Coronary artery (tissue), 2 donors: ENCODE measurements around the gene WDR76.
"Not testable (repeated sequence)": the region's sequence is repeated elsewhere in the genome, so short reads cannot be mapped to it uniquely, and the experiment has no call there.

Experiments
- DNase-seq: peaks from one replicate; pipeline ENCODE4 v3.0.0-alpha.2; 2017; ENCODE audit warnings: low spot score
- H3K27ac ChIP-seq, 2 donors: fragments of 200-600 bp; sonication (generic); one replicate each; pipeline ENCODE4 v1.5.1; 2016 to 2019
- H3K4me3 ChIP-seq: fragments of 200-600 bp; sonication (generic); 2 replicates; pipeline ENCODE4 v1.5.1; 2016; ENCODE audit warnings: mild to moderate bottlenecking, moderate library complexity
- TF ChIP-seq, protein P1 (sequence below): fragments of 200-600 bp; sonication (generic); IDR thresholded peaks from one replicate; pipeline ENCODE4 v1.5.1; 2019; ENCODE audit warnings: antibody characterized with exemption

Gene WDR76

DNA sequence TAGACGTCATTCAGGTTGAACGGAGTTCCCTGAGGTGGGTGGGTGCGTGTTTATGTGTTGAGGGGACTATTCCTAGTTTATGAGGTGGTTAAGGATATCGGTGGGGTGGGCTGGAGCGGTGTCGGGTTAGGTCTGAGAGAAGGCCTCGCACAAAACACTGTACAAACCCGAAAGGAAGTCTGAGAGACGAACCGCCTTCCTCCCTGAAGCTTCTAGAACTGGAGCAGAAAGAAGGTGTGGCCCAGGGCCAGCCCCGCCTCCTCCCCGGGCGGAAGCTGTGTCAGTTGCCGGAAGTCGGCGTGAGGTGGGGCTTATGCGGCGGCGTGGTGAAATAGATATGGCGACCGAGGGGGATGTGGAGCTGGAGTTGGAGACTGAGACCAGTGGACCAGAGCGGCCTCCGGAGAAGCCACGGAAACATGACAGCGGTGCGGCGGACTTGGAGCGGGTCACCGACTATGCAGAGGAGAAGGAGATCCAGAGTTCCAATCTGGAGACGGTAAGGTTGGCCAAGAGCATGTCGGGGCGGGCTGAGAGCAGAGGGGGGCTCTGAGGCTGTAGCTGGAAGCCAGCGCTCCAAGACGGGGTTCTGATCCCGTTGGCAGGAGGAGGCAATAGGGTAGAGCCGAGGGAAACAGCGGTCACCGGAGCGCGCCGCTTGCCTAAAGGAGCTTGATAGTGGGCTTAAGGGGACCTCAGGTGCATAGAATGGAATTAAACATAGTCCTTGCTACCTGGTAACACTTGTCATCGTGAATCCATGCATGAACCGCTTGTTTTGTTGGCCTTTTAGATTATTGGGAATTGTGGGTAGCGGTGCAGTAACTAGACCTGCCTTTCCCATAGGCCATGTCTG, 26.3 kb upstream of the WDR76 start, which contains the start of gene HYPK:
HYPK (plus strand) TSS at position 314 of the 856 bp plus-strand sequence; CDS start at position 338, 24 bp downstream.
- TF ChIP-seq, protein P1, sequence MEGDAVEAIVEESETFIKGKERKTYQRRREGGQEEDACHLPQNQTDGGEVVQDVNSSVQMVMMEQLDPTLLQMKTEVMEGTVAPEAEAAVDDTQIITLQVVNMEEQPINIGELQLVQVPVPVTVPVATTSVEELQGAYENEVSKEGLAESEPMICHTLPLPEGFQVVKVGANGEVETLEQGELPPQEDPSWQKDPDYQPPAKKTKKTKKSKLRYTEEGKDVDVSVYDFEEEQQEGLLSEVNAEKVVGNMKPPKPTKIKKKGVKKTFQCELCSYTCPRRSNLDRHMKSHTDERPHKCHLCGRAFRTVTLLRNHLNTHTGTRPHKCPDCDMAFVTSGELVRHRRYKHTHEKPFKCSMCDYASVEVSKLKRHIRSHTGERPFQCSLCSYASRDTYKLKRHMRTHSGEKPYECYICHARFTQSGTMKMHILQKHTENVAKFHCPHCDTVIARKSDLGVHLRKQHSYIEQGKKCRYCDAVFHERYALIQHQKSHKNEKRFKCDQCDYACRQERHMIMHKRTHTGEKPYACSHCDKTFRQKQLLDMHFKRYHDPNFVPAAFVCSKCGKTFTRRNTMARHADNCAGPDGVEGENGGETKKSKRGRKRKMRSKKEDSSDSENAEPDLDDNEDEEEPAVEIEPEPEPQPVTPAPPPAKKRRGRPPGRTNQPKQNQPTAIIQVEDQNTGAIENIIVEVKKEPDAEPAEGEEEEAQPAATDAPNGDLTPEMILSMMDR: no peak
- Histone ChIP-seq H3K27ac (peak within 1 kb of the TSS; percentile 75 to 96), H3K4me3 (peak within 1 kb of the TSS; percentile 84)
- DNase-seq: peak; percentile 95

DNA sequence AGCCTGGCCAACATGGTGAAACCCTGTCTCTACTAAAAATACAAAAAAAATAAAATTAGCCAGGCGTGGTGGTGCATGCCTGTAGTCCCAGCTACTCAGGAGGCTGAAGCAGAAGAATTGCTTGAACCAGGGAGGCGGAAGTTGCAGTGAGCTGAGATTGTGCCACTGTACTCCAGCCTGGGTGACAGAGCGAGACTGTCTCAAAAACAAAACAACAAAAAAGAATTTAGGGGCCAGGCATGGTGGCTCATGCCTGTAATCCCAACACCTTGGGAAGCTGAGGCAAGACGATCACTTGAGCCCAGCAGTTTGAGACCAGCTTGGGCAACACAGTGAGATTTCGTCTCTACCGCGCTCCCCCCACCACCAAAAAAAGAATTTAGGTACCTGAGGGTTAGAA, 24.1 kb upstream of the WDR76 start:
- not testable (repeated sequence) for H3K27ac ChIP-seq, DNase-seq

DNA sequence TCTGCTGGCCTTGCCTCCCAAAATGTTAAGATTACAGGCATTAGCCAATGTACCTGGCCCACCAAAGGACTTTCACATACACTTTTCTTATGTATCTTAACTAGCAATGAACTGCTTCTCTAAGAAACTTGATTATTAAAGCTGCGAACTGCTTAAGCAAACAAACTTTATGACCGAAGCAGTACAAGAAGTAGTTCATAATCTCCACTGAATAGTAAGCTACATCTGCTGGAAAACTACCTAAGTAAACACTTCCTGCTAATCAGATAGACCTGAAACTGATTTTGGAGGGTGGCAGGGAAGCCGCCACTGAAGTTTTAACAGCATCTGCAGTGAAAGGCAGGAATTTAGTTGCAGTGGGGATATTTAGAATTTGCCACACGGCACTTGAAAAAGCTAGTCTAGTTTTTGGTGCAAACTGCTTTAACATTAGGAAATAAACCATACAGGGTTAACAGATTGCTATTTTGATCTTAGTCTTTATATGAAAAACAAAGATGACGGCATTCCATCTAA, 18.3 kb upstream of the WDR76 start:
- no peak for DNase-seq
- no peak overlapping the region for H3K27ac ChIP-seq

More for the DNA sequence above, 24.1 kb upstream of the WDR76 start:
- H3K4me3 ChIP-seq: not testable (repeated sequence)

DNA sequence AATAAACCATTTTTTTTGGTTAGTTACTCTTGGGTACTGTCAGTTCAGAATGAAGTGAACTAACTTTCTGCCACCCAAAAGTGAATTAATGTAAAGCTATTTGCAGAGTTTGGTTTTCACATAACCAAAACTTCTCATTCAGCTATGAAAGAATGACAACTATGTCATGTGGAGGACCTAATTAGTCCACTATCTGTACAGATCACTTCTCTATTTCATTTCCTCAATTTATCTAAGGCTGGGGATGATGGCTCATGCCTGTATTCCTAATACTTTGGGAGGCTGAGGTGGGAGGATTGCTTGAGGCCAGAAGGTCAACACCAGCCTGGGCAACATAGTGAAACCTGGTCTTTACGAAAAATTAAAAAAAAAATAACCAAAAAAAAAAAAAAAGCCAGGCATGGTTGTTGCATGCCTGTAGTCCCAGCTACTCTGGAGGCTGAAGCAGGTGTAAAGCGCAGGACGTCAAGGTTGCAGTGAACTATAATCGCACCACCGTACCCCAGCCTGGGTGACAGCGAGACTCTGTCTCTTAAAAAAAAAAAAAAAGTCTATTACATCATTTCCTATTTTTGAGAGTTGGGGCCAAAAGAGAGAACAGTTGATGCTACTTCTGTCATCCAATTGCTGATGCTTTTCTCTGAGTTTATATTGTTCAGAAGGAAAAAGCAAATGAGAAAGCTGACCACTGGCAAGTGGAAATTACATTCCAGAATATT, 17.7 kb upstream of the WDR76 start:
- TF ChIP-seq, protein P1: no peak
- no peak overlapping the region for H3K27ac ChIP-seq
- no peak overlapping the region for H3K4me3 ChIP-seq
- DNase-seq: no peak

More for the DNA sequence above, 18.3 kb upstream of the WDR76 start:
- TF ChIP-seq, protein P1: no peak
- H3K4me3 ChIP-seq: no peak overlapping the region

DNA sequence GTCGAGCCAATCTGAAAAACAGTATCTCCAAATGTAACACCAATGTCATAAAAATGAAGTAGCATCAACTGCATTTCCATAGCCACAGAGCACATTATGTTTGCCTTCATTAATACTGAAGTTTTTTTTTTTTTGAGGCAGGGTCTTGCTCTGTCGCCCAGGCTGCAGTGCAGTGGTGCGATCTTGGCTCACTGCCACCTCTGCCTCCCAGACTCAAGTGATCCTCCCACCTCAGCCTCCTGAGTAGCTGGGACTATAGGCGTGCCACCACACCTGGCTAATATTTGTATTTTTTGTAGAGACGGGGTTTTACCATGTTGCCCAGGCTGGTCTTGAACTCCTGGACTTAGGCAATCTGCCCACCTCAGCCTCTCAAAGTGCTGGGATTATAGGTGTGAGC, 11.7 kb upstream of the WDR76 start:
- not testable (repeated sequence) for H3K4me3 ChIP-seq, H3K27ac ChIP-seq, DNase-seq

DNA sequence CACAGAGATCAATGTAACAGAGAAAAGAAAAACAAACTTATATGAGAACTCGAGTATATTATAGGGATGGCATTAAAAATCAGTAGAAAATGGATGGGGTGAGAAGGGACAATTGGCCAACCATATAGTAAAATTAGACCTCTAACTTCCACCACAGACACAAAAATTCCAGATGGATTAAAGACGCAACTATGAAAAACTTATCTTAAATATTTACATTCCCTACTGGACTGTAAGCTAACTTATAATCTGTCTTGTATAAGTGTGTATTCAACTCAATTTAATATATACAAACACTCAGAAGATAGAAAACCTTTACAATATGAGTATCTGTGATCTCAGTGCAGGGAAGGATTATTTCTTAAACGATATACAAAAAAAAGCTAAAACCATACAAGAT, 5.3 kb upstream of the WDR76 start:
- DNase-seq: no peak
- no peak overlapping the region for H3K4me3 ChIP-seq
- H3K27ac ChIP-seq: no peak overlapping the region
- TF ChIP-seq, protein P1: no peak

DNA sequence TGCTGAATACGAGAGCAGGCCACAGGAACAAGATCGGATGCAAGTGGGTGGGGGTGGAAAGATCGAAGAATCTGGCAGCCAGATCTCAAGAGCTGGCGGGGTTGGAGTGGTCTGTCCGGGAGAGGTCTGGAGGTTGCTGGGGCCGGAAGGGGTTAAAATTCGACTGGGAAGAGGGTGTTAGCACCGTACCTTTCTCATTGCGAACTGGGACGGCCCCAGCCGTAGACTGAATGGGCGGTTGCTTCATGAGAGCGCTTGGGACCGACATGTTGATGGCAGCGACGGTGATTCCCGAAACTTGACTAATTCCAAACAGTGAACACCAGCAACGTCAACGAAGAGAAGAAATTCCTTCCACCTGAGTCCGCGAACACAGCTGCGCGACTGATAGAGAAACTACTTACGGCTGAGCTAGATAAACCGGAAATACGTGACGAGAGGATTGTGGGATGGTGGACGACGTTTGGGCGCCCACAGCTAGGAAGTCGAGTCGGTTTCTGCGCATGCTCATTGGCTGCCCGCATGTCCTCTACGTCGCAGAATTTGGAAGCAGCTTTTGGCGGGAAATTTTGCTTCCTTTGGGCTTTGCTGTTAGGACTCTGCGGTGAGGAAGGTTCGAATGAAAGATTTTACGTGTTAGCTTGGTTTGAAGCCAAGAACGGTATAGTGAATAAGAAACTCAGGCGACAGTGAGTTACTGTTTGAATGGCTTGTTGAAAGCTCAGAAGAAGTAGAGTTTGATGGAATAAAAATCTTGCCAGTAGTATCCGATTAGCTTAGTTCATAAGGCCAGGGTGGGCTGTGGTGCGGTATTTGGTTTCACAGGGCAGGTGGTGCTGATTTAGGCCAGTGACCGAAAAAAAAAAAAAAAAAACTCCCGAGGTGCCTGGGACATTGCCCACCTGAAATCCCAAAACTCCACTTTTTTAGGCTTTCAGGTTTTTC, 2.2 kb upstream of the WDR76 start, which contains the start of gene MFAP1:
MFAP1 (minus strand) TSS at position 389 of the 945 bp plus-strand sequence; CDS start at position 268, 121 bp downstream.
- Histone ChIP-seq H3K4me3 (peak within 1 kb of the TSS; percentile 82), H3K27ac (peak within 1 kb of the TSS; percentile 76 to 91)
- peak; percentile 93 for DNase-seq
- TF ChIP-seq, protein P1: no peak

DNA sequence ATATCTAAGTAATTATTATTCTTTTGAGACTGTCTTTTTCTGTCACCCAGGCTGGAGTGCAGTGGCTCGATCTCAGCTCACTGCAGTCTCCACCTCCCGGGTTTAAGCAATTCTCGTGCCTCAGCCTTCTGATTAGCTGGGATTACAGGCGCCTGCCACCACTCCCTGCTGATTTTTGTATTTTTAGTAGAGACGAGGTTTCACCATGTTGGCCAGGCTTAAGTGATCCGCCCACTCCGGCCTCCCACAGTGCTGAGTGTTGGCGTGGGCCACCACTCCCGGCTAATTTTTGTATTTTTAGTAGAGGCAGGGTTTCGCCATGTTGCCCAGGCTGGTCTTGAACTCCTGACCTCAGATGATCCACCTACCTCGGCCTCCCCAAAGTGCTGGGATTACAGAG, 1.5 kb upstream of the WDR76 start:
- not testable (repeated sequence) for H3K27ac ChIP-seq, DNase-seq, H3K4me3 ChIP-seq
